HG03378 (cell line): ENCODE measurements around the gene LGR6.

ENCODE experiments used
- ATAC-seq: cut with Tn5 transposase; IDR thresholded peaks from one replicate; pipeline ENCODE4 v1.9.1; 2021; ENCODE audit warnings: mild to moderate bottlenecking, moderate library complexity; ENCODE audit not compliant: unreplicated experiment

LGR6 gene

GRCh38 chr1:202197653-202198365 lies 4.2 kb downstream of the LGR6 start:
- ATAC-seq, result no peak

- no peak for ATAC-seq
Measured at GRCh38 chr1:202198366-202198724, 4.7 kb downstream of the LGR6 start.

GRCh38 chr1:202199040-202199889 lies 5.7 kb downstream of the LGR6 start:
- no peak for ATAC-seq

GRCh38 chr1:202200112-202200548 lies 6.5 kb downstream of the LGR6 start:
- ATAC-seq, result no peak

GRCh38 chr1:202200669-202201068 lies 7.1 kb downstream of the LGR6 start:
- ATAC-seq, result no peak

GRCh38 chr1:202201266-202201665 lies 7.7 kb downstream of the LGR6 start:
- no peak for ATAC-seq

GRCh38 chr1:202201971-202202370 lies 8.4 kb downstream of the LGR6 start:
- no peak for ATAC-seq

- no peak for ATAC-seq
Measured at GRCh38 chr1:202202500-202203168, 9.0 kb downstream of the LGR6 start.

GRCh38 chr1:202203238-202204039 lies 9.8 kb downstream of the LGR6 start:
- ATAC-seq, result no peak

GRCh38 chr1:202204065-202204464 lies 10.5 kb downstream of the LGR6 start:
- ATAC-seq, result no peak

GRCh38 chr1:202205523-202206190 lies 12.1 kb downstream of the LGR6 start:
- no peak for ATAC-seq

GRCh38 chr1:202207292-202207691 lies 13.7 kb downstream of the LGR6 start:
- ATAC-seq, result no peak

GRCh38 chr1:202208351-202208857 lies 14.8 kb downstream of the LGR6 start:
- ATAC-seq, result no peak

GRCh38 chr1:202210385-202210784 lies 16.8 kb downstream of the LGR6 start:
- ATAC-seq, result no peak

GRCh38 chr1:202210969-202211368 lies 17.4 kb downstream of the LGR6 start:
- no peak for ATAC-seq

GRCh38 chr1:202212787-202213186 lies 19.2 kb downstream of the LGR6 start:
- ATAC-seq, result no peak

- no peak for ATAC-seq
Measured at GRCh38 chr1:202213361-202214088, 19.9 kb downstream of the LGR6 start.

- no peak for ATAC-seq
Measured at GRCh38 chr1:202214089-202214843, 20.7 kb downstream of the LGR6 start.
